ENCODE results near the gene ICAM5. TPM values are rescaled to one million over a fixed set of nuclear protein-coding genes. Genes with fewer than 3 reads are reported as not detected.

ICAM5 gene
- total RNA-seq, 1 experiment from 2014 or later = 19.5 TPM

- H3K27me3 ChIP-seq (ENCODE audit: control insufficient read depth, insufficient read depth, low read length) = no peaks in the 10 kb centered on the region
- intact Hi-C loops (cut with micrococcal nuclease; ENCODE audit: unreplicated experiment) (no loop called here), in situ Hi-C loops (cut with HindIII; ENCODE audit: low pct_unique_long_range_greater_than_20kb, low sequenced_read_pairs) (no loop called here)
- no peaks in the 10 kb centered on the region for H3K9me3 ChIP-seq (ENCODE audit: control insufficient read depth, insufficient read depth, low read depth, low read length)
- TF ChIP-seq CTCF (IDR thresholded peaks at IDR 0.05) (no peak), POLR2AphosphoS5 (IDR thresholded peaks at IDR 0.05; ENCODE audit: low read depth, low read length) (no peak), TCF7L2 (IDR thresholded peaks at IDR 0.05; ENCODE audit: low read depth, low read length) (no peak), SIN3A (IDR thresholded peaks at IDR 0.05; ENCODE audit: borderline replicate concordance, insufficient read depth, low read depth, low read length) (no peak), REST (IDR thresholded peaks at IDR 0.05; ENCODE audit: insufficient read depth in 1 of 2, low read depth in 2 of 2, low read length in 1 of 2) (no peak)
- CTCF ChIA-PET = no interaction called here
- no TSS peak for BruUV-seq (replicated peaks)
- no peak overlapping the region for H3K27ac ChIP-seq (ENCODE audit: low read length)
- H3K4me1 ChIP-seq (ENCODE audit: control insufficient read depth, insufficient read depth, low read length) = no peaks in the 10 kb centered on the region
- POLR2A ChIA-PET = no interaction called here
- no peak for DNase-seq (ENCODE audit: low read depth, low spot score)
- no peaks in the 10 kb centered on the region for H3K36me3 ChIP-seq (ENCODE audit: control insufficient read depth, insufficient read depth, low read length)
- no peak overlapping the region for H3K4me3 ChIP-seq (ENCODE audit: low read depth in 2 of 2, low read length in 2 of 2)
- no peak for ATAC-seq
Observed at GRCh38 chr19:10343495-10343894, 53.7 kb downstream of the ICAM5 start.

DNA sequence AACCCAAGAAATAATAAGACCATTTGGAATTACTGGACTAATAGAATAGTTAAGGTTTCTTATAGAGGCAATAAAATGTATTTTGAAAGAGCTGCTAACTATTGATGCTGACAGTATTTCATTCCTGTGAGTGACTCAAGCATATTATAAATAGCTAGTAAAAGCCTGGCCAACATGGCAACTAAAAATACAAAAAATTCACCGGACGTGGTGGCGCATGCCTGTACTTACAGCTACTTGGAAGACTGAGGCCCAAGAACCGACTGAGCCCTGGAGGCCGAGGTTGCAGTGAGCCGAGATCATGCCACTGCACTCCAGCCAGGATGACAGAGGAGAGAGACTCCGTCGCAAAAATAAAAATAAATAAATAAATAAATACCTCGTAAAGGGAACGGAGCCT lies 55.0 kb downstream of the ICAM5 start:
- no peaks in the 10 kb centered on the region for H3K27me3 ChIP-seq (ENCODE audit: control insufficient read depth, insufficient read depth, low read length)
- ATAC-seq = no peak
- POLR2A ChIA-PET = no interaction called here
- no peaks in the 10 kb centered on the region for H3K4me1 ChIP-seq (ENCODE audit: control insufficient read depth, insufficient read depth, low read length)
- no peaks in the 10 kb centered on the region for H3K9me3 ChIP-seq (ENCODE audit: control insufficient read depth, insufficient read depth, low read depth, low read length)
- H3K36me3 ChIP-seq (ENCODE audit: control insufficient read depth, insufficient read depth, low read length) = no peaks in the 10 kb centered on the region
- TF ChIP-seq TCF7L2 (IDR thresholded peaks at IDR 0.05; ENCODE audit: low read depth, low read length) (no peak), SIN3A (IDR thresholded peaks at IDR 0.05; ENCODE audit: borderline replicate concordance, insufficient read depth, low read depth, low read length) (no peak), REST (IDR thresholded peaks at IDR 0.05; ENCODE audit: insufficient read depth in 1 of 2, low read depth in 2 of 2, low read length in 1 of 2) (no peak), POLR2AphosphoS5 (IDR thresholded peaks at IDR 0.05; ENCODE audit: low read depth, low read length) (no peak), CTCF (IDR thresholded peaks at IDR 0.05) (no peak)
- BruUV-seq (replicated peaks) = no TSS peak
- no peak overlapping the region for H3K4me3 ChIP-seq (ENCODE audit: low read depth in 2 of 2, low read length in 2 of 2)
- intact Hi-C loops (cut with micrococcal nuclease; ENCODE audit: unreplicated experiment) (no loop called here), in situ Hi-C loops (cut with HindIII; ENCODE audit: low pct_unique_long_range_greater_than_20kb, low sequenced_read_pairs) (no loop called here)
- DNase-seq (ENCODE audit: low read depth, low spot score) = no peak
- no peak overlapping the region for H3K27ac ChIP-seq (ENCODE audit: low read length)
- CTCF ChIA-PET = interaction anchor here (0.6 kb wide), 1 partner anchor 60 kb away, joined by 4 read pairs; no protein-coding TSS in a partner anchor

Other genes with a start within 250 kb of the ICAM5 start
- 17.4 TPM for gene SHFL, start 203.6 kb upstream of the ICAM5 start, total RNA-seq (2021; ENCODE audit: unreplicated experiment)
- 0.74 TPM for gene ANGPTL6, start 187.3 kb upstream of the ICAM5 start, total RNA-seq (2021; ENCODE audit: unreplicated experiment)
- 63.3 TPM for gene PPAN, start 183.6 kb upstream of the ICAM5 start, total RNA-seq (2021; ENCODE audit: unreplicated experiment)
- gene P2RY11, start 178.3 kb upstream of the ICAM5 start, total RNA-seq (2021; ENCODE audit: unreplicated experiment) = 12.5 TPM
- gene EIF3G, start 170.1 kb upstream of the ICAM5 start, total RNA-seq (2021; ENCODE audit: unreplicated experiment) = 233 TPM
- 168 TPM for gene DNMT1, start 95.0 kb upstream of the ICAM5 start, total RNA-seq (2021; ENCODE audit: unreplicated experiment)
- gene S1PR2, start 58.6 kb upstream of the ICAM5 start, total RNA-seq (2021; ENCODE audit: unreplicated experiment) = 2.9 TPM
- gene MRPL4, start 37.7 kb upstream of the ICAM5 start, total RNA-seq (2021; ENCODE audit: unreplicated experiment) = 62.8 TPM
- 136 TPM for gene ICAM1, start 18.8 kb upstream of the ICAM5 start, total RNA-seq (2021; ENCODE audit: unreplicated experiment)
- gene ICAM4, start 3.0 kb upstream of the ICAM5 start, total RNA-seq (2021; ENCODE audit: unreplicated experiment) = 2.8 TPM
- gene ZGLP1, start 19.9 kb downstream of the ICAM5 start, total RNA-seq (2021; ENCODE audit: unreplicated experiment) = 1.3 TPM
- 25.5 TPM for gene FDX2, start 26.1 kb downstream of the ICAM5 start, total RNA-seq (2021; ENCODE audit: unreplicated experiment)
- gene RAVER1, start 43.6 kb downstream of the ICAM5 start, total RNA-seq (2021; ENCODE audit: unreplicated experiment) = 55.6 TPM
- 10.5 TPM for gene ICAM3, start 49.7 kb downstream of the ICAM5 start, total RNA-seq (2021; ENCODE audit: unreplicated experiment)
- 104 TPM for gene TYK2, start 90.6 kb downstream of the ICAM5 start, total RNA-seq (2021; ENCODE audit: unreplicated experiment)
- 162 TPM for gene CDC37, start 113.6 kb downstream of the ICAM5 start, total RNA-seq (2021; ENCODE audit: unreplicated experiment)
- gene PDE4A, start 130.6 kb downstream of the ICAM5 start, total RNA-seq (2021; ENCODE audit: unreplicated experiment) = 25.8 TPM
- 102 TPM for gene KEAP1, start 213.4 kb downstream of the ICAM5 start, total RNA-seq (2021; ENCODE audit: unreplicated experiment)
- gene S1PR5, start 227.5 kb downstream of the ICAM5 start, total RNA-seq (2021; ENCODE audit: unreplicated experiment) = 3.4 TPM

Measured in Panc1 (cell line).